ENCODE measurements around the gene GAS1.

GAS1 gene

GRCh38 chr9:86909388-86909787 lies 37.9 kb downstream of the GAS1 start:
- Histone ChIP-seq H3K9ac (ENCODE audit: low read depth, low read length) (no peak overlapping the region), H3K4me1 (ENCODE audit: control insufficient read depth, insufficient read depth, low read length) (no peaks in the 10 kb centered on the region), H3K27me3 (ENCODE audit: control insufficient read depth, insufficient read depth, low read length) (peaks cover 9% of the 10 kb centered on the region), H3K9me3 (ENCODE audit: control insufficient read depth, insufficient read depth, low read length) (peaks cover 4% of the 10 kb centered on the region), H3K4me3 (ENCODE audit: low read depth, low read length) (no peak overlapping the region), H3K36me3 (ENCODE audit: control insufficient read depth, insufficient read depth, low read length) (no peaks in the 10 kb centered on the region)

GRCh38 chr9:86908261-86908660 lies 39.0 kb downstream of the GAS1 start:
- H3K36me3 ChIP-seq (ENCODE audit: control insufficient read depth, insufficient read depth, low read length): no peaks in the 10 kb centered on the region
- peaks cover 11% of the 10 kb centered on the region for H3K27me3 ChIP-seq (ENCODE audit: control insufficient read depth, insufficient read depth, low read length)
- peaks cover 4% of the 10 kb centered on the region for H3K9me3 ChIP-seq (ENCODE audit: control insufficient read depth, insufficient read depth, low read length)
- no peaks in the 10 kb centered on the region for H3K4me1 ChIP-seq (ENCODE audit: control insufficient read depth, insufficient read depth, low read length)
- no peak overlapping the region for H3K4me3 ChIP-seq (ENCODE audit: low read depth, low read length)
- H3K9ac ChIP-seq (ENCODE audit: low read depth, low read length): no peak overlapping the region

GRCh38 chr9:86907346-86907745 lies 40.0 kb downstream of the GAS1 start:
- no peak overlapping the region for H3K9ac ChIP-seq (ENCODE audit: low read depth, low read length)
- no peak overlapping the region for H3K4me3 ChIP-seq (ENCODE audit: low read depth, low read length)
- no peaks in the 10 kb centered on the region for H3K36me3 ChIP-seq (ENCODE audit: control insufficient read depth, insufficient read depth, low read length)
- peaks cover 13% of the 10 kb centered on the region for H3K27me3 ChIP-seq (ENCODE audit: control insufficient read depth, insufficient read depth, low read length)
- H3K9me3 ChIP-seq (ENCODE audit: control insufficient read depth, insufficient read depth, low read length): peaks cover 4% of the 10 kb centered on the region
- H3K4me1 ChIP-seq (ENCODE audit: control insufficient read depth, insufficient read depth, low read length): peaks cover 1% of the 10 kb centered on the region

- Histone ChIP-seq H3K9me3 (ENCODE audit: control insufficient read depth, insufficient read depth, low read length) (no peaks in the 10 kb centered on the region), H3K36me3 (ENCODE audit: control insufficient read depth, insufficient read depth, low read length) (no peaks in the 10 kb centered on the region), H3K4me1 (ENCODE audit: control insufficient read depth, insufficient read depth, low read length) (peaks cover 6% of the 10 kb centered on the region), H3K27me3 (ENCODE audit: control insufficient read depth, insufficient read depth, low read length) (peaks cover 31% of the 10 kb centered on the region), H3K4me3 (ENCODE audit: low read depth, low read length) (peak overlapping the region; percentile 66), H3K9ac (ENCODE audit: low read depth, low read length) (no peak overlapping the region)
Measured at GRCh38 chr9:86903734-86904085, 43.6 kb downstream of the GAS1 start.

GRCh38 chr9:86902991-86903733 lies 44.1 kb downstream of the GAS1 start:
- peaks cover 6% of the 10 kb centered on the region for H3K4me1 ChIP-seq (ENCODE audit: control insufficient read depth, insufficient read depth, low read length)
- peak overlapping the region; percentile 66 for H3K4me3 ChIP-seq (ENCODE audit: low read depth, low read length)
- peaks cover 35% of the 10 kb centered on the region for H3K27me3 ChIP-seq (ENCODE audit: control insufficient read depth, insufficient read depth, low read length)
- H3K9me3 ChIP-seq (ENCODE audit: control insufficient read depth, insufficient read depth, low read length): no peaks in the 10 kb centered on the region
- no peaks in the 10 kb centered on the region for H3K36me3 ChIP-seq (ENCODE audit: control insufficient read depth, insufficient read depth, low read length)
- no peak overlapping the region for H3K9ac ChIP-seq (ENCODE audit: low read depth, low read length)

- Histone ChIP-seq H3K4me1 (ENCODE audit: control insufficient read depth, insufficient read depth, low read length) (peaks cover 6% of the 10 kb centered on the region), H3K4me3 (ENCODE audit: low read depth, low read length) (peak overlapping the region; percentile 66), H3K9me3 (ENCODE audit: control insufficient read depth, insufficient read depth, low read length) (no peaks in the 10 kb centered on the region), H3K9ac (ENCODE audit: low read depth, low read length) (peak overlapping the region; percentile 17), H3K36me3 (ENCODE audit: control insufficient read depth, insufficient read depth, low read length) (no peaks in the 10 kb centered on the region), H3K27me3 (ENCODE audit: control insufficient read depth, insufficient read depth, low read length) (peaks cover 35% of the 10 kb centered on the region)
Measured at GRCh38 chr9:86902586-86902985, 44.7 kb downstream of the GAS1 start.

- Histone ChIP-seq H3K4me1 (ENCODE audit: control insufficient read depth, insufficient read depth, low read length) (peaks cover 6% of the 10 kb centered on the region), H3K36me3 (ENCODE audit: control insufficient read depth, insufficient read depth, low read length) (no peaks in the 10 kb centered on the region), H3K4me3 (ENCODE audit: low read depth, low read length) (peak overlapping the region; percentile 66), H3K9ac (ENCODE audit: low read depth, low read length) (peak overlapping the region; percentile 17), H3K9me3 (ENCODE audit: control insufficient read depth, insufficient read depth, low read length) (no peaks in the 10 kb centered on the region), H3K27me3 (ENCODE audit: control insufficient read depth, insufficient read depth, low read length) (peaks cover 35% of the 10 kb centered on the region)
Measured at GRCh38 chr9:86902176-86902575, 45.1 kb downstream of the GAS1 start.

- no peaks in the 10 kb centered on the region for H3K36me3 ChIP-seq (ENCODE audit: control insufficient read depth, insufficient read depth, low read length)
- H3K9me3 ChIP-seq (ENCODE audit: control insufficient read depth, insufficient read depth, low read length): no peaks in the 10 kb centered on the region
- no peak overlapping the region for H3K4me3 ChIP-seq (ENCODE audit: low read depth, low read length)
- H3K9ac ChIP-seq (ENCODE audit: low read depth, low read length): no peak overlapping the region
- H3K27me3 ChIP-seq (ENCODE audit: control insufficient read depth, insufficient read depth, low read length): peaks cover 35% of the 10 kb centered on the region
- H3K4me1 ChIP-seq (ENCODE audit: control insufficient read depth, insufficient read depth, low read length): peaks cover 6% of the 10 kb centered on the region
Measured at GRCh38 chr9:86901511-86901910, 45.8 kb downstream of the GAS1 start.
